ENCODE results near the gene SPEM3.
A peak's percentile ranks its signal among the peaks of the same experiment; 100 is the strongest.

The SPEM3 gene

GRCh38 chr17:7403977-7404736 is 24.5 kb upstream of the SPEM3 start, which contains the start of gene TMEM256:
TMEM256 (minus strand) TSS chr17:7404097; CDS start chr17:7404084, 13 bp downstream.
- peak; percentile 99 for DNase-seq

GRCh38 chr17:7404737-7405349 is 23.8 kb upstream of the SPEM3 start:
- DNase-seq: no peak

DNA sequence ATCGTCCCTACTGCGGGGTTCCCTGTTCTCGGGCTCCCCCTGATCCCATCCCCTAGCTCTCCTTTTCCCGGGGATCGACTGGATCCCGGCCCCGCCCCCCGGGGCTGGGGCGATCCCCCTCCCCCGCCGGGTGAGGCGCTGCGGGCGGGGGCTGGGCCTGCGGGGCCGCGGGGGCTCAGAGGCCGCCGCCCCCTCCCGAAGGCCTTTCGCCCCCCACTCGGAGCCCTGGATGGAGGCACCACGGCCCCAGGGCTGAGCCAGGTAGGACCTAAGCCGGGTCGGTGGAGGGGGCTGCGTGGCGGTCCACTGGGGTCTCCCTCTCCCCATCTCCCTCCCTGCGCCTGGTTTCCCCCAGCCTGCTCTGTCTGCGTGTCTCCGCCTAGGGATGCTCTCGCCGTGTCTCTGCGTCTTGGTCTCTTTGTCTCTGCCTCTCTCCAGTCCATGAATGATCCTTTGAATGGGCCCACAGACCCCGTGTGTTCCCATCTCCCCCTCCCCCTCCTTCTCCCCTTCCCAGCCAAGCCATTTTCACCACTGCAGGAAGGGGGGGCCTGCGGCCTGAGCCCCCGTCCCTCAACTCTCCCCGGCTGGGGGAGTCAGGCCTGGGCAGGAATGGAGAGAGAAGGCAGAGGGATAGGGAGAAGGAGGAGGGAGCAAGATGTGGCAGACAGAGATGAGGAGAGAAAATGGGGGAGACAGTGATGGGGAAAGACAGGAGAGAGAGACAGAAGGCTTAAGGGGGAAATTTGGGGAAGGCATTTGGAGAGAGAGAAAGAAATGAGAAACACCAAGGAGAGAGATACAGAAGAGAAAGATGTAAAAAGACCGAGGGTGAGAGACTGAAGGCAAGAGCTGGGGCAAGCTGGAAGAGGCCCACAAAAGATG is 23.1 kb upstream of the SPEM3 start:
- no peak for DNase-seq

DNA sequence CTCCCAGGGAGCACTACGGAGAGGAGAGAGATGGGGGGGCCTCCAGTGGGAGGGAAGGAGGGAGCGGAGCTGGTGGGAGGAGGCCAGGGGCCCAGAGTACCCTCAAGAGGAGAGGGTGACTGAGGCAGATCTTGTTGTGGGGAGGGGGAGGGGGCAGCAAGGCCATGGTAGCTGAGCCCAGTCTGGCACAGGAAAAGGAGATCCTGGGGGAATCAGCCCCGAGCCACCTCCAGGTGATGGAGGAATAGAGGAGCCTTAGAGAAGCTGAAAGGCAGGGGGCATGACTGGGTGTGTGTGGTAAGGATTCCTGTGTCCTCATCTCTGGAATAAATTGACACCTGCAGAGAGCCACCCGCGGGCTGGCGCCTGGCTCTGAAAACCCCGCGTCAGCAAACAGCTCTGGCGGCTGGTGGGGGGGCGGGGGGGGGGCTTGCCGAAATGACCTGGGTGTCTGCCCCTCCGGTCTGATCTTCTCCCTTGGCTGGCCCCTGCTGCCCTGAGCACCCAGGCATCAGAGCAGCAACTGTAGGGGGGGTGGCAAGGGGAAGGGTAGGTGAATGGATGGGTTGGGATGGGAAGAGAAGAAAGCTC is 22.3 kb upstream of the SPEM3 start:
- DNase-seq: no peak

DNA sequence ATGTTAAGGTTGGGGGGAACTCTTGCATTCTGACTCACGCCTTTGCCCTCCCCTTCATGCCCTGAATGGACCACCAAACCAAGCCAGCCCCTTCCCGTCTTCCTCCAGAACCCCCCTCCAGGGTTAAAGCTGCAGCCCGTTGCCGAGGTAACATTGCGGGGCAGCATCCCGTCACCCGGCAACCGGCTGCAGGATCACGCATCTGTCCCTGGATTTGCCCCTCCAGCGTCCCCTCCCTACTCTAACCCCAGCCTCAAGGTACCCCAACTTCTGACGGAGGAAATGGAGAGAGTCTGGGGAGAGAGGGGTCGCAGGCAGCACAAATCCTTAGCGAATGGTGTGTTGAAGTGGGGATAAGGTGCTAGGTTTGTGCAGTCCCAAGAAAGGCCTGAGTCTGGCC is 21.6 kb upstream of the SPEM3 start:
- no peak for DNase-seq

- no peak for DNase-seq
Observed at GRCh38 chr17:7407485-7408251, 21.0 kb upstream of the SPEM3 start, which contains the start of gene NLGN2. NLGN2 (plus strand) TSS chr17:7407845; CDS start chr17:7408256, 411 bp downstream.

- peak in 1 of 2 donors; percentile 13 for DNase-seq
Observed at GRCh38 chr17:7408252-7408727, 20.4 kb upstream of the SPEM3 start.

DNA sequence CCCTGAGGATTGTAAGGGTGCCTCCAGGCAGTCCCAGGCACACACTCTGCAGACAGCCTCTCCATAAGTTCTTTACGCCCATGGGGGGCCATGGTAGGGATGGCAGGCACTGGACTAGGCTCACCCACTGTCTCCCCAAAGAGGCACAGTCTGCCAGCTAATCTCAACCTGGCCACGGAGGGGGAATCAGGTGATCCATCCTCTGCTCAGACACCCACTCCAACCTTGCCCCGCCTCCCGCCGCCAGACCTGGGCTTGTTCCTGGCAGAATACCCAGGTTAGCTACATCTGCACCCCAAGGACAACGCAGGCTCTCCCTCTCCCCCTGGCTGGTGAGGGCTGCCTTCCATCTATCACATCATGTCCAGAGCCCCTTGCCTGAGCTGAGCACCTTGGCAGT is 19.8 kb upstream of the SPEM3 start:
- DNase-seq: no peak

DNA sequence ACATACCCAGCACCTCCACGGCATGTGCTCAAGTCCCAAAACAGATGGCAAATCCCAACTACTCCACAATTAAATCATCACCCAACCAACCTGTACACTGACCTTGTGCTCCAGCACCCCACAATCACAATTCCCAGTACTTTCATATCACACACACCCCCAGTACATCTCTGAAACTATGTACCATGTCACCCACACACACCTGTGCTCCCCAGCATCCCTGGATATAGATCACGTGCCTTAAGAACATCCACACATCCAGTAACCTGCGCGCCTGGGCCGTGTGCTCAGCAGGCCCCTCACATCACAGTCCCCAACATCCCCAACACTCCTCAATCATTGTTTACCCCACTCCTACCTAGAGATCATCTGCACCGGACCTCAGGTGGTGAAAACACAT is 18.9 kb upstream of the SPEM3 start:
- no peak for DNase-seq

- DNase-seq: no peak
Observed at GRCh38 chr17:7410634-7411426, 17.8 kb upstream of the SPEM3 start.

GRCh38 chr17:7411427-7411750 is 17.3 kb upstream of the SPEM3 start:
- DNase-seq: no peak

- DNase-seq: no peak
Observed at GRCh38 chr17:7413346-7413985, 15.2 kb upstream of the SPEM3 start.

DNA sequence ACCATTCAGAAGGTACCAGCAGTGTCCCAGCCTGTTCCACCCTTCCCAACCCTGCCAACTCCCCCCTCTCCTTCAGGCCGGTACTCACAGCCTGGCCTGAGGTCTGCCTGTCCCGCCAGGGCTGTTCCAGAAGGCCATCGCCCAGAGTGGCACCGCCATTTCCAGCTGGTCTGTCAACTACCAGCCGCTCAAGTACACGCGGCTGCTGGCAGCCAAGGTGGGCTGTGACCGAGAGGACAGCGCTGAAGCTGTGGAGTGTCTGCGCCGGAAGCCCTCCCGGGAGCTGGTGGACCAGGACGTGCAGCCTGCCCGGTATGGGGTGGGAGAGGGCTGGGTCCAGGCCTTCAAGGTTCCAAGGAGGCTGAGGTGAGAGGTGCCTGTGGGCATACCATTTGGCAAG is 13.8 kb upstream of the SPEM3 start:
- DNase-seq: no peak

- DNase-seq: no peak
Observed at GRCh38 chr17:7415784-7416183, 12.9 kb upstream of the SPEM3 start.

GRCh38 chr17:7416323-7416722 is 12.3 kb upstream of the SPEM3 start:
- DNase-seq: no peak

DNA sequence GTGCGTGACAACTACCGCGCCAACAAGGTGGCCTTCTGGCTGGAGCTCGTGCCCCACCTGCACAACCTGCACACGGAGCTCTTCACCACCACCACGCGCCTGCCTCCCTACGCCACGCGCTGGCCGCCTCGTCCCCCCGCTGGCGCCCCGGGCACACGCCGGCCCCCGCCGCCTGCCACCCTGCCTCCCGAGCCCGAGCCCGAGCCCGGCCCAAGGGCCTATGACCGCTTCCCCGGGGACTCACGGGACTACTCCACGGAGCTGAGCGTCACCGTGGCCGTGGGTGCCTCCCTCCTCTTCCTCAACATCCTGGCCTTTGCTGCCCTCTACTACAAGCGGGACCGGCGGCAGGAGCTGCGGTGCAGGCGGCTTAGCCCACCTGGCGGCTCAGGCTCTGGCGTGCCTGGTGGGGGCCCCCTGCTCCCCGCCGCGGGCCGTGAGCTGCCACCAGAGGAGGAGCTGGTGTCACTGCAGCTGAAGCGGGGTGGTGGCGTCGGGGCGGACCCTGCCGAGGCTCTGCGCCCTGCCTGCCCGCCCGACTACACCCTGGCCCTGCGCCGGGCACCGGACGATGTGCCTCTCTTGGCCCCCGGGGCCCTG is 11.5 kb upstream of the SPEM3 start:
- no peak for DNase-seq

DNA sequence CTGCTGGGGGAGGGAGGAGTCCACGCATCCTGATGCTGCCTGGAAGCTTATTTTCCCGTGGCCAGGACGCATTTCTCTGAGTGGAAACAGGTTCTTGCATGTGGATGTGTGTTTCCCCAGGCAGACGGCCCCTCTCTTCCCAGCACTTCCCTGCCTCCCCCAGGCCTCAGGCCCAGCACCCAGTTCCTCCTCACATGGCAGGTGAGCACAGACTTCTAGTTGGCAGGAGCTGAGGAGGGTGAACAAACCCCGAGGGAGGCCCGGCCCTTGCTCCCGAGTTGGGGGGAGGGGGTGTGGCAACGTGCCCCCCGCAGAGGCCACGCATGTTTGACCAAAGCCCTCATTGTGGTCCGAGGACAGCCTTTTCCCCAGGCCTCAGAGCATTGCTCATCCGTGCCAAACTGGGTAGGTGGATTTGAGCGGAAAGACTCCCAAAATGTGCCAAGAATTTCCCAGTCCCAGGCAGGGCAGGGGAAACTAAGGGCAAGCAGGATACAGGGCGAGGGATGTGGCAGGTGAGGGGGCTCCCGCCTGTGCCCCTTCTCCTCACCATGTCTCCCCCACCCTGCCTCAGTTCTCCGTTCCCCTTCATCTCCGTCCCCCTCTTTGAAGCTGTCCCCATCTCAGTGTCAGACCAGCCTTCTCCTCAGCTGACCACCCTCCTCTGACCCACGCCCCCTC is 10.0 kb upstream of the SPEM3 start:
- no peak for DNase-seq

- DNase-seq: no peak
Observed at GRCh38 chr17:7419819-7420610, 8.6 kb upstream of the SPEM3 start, which contains the start of gene SPEM1. SPEM1 (plus strand) TSS chr17:7420324; CDS start chr17:7420385, 61 bp downstream.

DNA sequence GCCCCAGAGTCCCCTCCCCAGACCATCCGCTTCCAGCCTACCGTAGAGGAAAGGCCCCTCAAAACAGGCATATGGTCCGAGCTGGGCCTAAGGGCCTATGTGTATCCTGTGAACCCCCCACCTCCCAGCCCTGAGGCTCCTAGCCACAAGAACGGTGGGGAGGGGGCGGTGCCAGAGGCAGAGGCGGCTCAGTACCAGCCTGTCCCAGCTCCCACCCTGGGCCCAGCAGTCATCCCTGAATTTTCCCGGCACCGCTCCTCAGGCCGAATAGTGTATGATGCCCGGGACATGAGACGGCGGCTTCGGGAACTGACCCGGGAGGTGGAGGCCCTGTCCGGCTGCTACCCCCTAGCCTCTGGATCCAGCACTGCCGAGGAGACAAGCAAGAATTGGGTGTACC is 7.5 kb upstream of the SPEM3 start:
- no peak for DNase-seq

All from inflammatory macrophage (primary cell).